HEK293T (cell line): ENCODE results near the gene PRKAG2.

ENCODE experiments used
- ARNT ChIP-seq: fragments of 450-650 bp; IDR thresholded peaks from 2 replicates; pipeline ENCODE4 v1.6.1; 2017; ENCODE audit warnings: mild to moderate bottlenecking
- BHLHE40 ChIP-seq: fragments of 450-650 bp; IDR thresholded peaks from 2 replicates; pipeline ENCODE4 v1.6.1; 2016; ENCODE audit warnings: mild to moderate bottlenecking, moderate library complexity, borderline replicate concordance
- FOXA1 ChIP-seq: fragments of 450-650 bp; IDR thresholded peaks from 2 replicates; pipeline ENCODE4 v1.6.1; 2016; ENCODE audit warnings: mild to moderate bottlenecking
- FOXK2 ChIP-seq: fragments of 450-650 bp; IDR thresholded peaks from 2 replicates; pipeline ENCODE4 v1.6.1; 2016; ENCODE audit warnings: mild to moderate bottlenecking
- FOXM1 ChIP-seq: fragments of 450-650 bp; IDR thresholded peaks from 2 replicates; pipeline ENCODE4 v1.6.1; 2017; ENCODE audit warnings: mild to moderate bottlenecking, borderline replicate concordance
- HDGF ChIP-seq: fragments of 450-650 bp; IDR thresholded peaks from 2 replicates; pipeline ENCODE4 v1.6.1; 2017; ENCODE audit warnings: antibody characterized with exemption, borderline replicate concordance
- L3MBTL2 ChIP-seq: fragments of 450-650 bp; conservative IDR thresholded peaks from 2 replicates; pipeline ENCODE4 v1.6.1; 2016; ENCODE audit warnings: mild to moderate bottlenecking
- NFRKB ChIP-seq: fragments of 450-650 bp; IDR thresholded peaks from 2 replicates; pipeline ENCODE4 v1.6.1; 2016; ENCODE audit warnings: mild to moderate bottlenecking, moderate library complexity
- SP1 ChIP-seq: fragments of 450-650 bp; IDR thresholded peaks from 2 replicates; pipeline ENCODE4 v1.6.1; 2017
- SUZ12 ChIP-seq: fragments of 450-650 bp; IDR thresholded peaks from 2 replicates; pipeline ENCODE4 v1.6.1; 2016; ENCODE audit warnings: mild to moderate bottlenecking
- TARDBP ChIP-seq: fragments of 450-650 bp; IDR thresholded peaks from 2 replicates; pipeline ENCODE4 v1.6.1; 2016
- ZNF384 ChIP-seq: fragments of 450-650 bp; IDR thresholded peaks from 2 replicates; pipeline ENCODE4 v1.6.1; 2016
- TF ChIP-seq, protein P1 (sequence below): fragments of 450-650 bp; IDR thresholded peaks from 2 replicates; pipeline ENCODE4 v1.6.1; 2016

- TF ChIP-seq TARDBP = no peak
- TF ChIP-seq, protein P1, sequence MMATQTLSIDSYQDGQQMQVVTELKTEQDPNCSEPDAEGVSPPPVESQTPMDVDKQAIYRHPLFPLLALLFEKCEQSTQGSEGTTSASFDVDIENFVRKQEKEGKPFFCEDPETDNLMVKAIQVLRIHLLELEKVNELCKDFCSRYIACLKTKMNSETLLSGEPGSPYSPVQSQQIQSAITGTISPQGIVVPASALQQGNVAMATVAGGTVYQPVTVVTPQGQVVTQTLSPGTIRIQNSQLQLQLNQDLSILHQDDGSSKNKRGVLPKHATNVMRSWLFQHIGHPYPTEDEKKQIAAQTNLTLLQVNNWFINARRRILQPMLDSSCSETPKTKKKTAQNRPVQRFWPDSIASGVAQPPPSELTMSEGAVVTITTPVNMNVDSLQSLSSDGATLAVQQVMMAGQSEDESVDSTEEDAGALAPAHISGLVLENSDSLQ = no peak
- TF ChIP-seq ZNF384 = no peak
- TF ChIP-seq FOXM1 = no peak
- TF ChIP-seq SUZ12 = no peak
- no peak for TF ChIP-seq SP1
- TF ChIP-seq FOXA1 = no peak
- no peak for TF ChIP-seq HDGF
- no peak for TF ChIP-seq ARNT
- no peak for TF ChIP-seq L3MBTL2
- no peak for TF ChIP-seq NFRKB
- no peak for TF ChIP-seq BHLHE40
- no peak for TF ChIP-seq FOXK2
Observed at GRCh38 chr7:151697515-151697895, 179.4 kb downstream of the PRKAG2 start.
